ENCODE data around the gene PROP1. TPM values are rescaled to one million over a fixed set of nuclear protein-coding genes. Genes with fewer than 3 reads are reported as not detected.

The PROP1 gene
- polyA plus RNA-seq, 1 donor (not counting 4 experiments of a cell fraction or from before 2014, with no cell fraction given), result not detected

DNA sequence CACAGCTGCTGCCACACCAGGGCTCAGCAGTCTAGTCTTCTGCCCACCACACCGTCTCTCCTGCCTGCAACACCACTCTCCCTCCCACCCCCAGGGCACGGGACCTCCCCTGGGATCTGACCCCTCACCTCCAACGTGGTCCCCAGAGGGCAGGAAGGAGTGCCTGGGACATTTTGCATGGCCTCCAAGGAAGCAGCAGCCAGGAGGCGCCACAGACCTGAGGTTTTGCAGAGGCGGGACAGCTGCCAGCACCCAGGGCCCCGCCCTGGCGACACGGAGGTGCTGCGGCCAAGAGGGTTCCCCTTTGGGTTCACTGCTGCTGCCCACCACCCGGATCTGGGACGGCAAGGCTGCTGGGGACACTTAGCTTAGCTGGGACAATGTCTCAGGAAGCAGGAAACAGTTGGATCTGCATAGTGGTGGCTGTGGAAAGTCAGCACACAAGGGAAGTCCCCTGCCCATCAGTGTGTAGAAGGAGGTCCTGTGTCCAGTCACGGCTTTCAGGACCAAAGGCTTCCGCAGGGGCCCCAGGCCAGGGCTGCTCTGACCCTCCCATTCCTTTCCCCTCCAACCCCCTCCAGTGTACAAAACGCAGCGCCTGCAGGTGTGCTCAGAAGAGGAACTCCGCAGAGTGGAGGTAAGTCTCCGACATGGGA lies 13.8 kb downstream of the PROP1 start:
- dilution Hi-C loops (cut with MboI; ENCODE audit: extremely low pct_ligation_motif_present, low sequenced_read_pairs), result no loop called here
- Histone ChIP-seq H3K9ac (ENCODE audit: control insufficient read depth, extremely low read depth, insufficient read depth, low read length) (no peak overlapping the region), H3K9me3 (ENCODE audit: control insufficient read depth, low read depth, low read length) (peaks cover 4% of the 10 kb centered on the region), H3K79me2 (ENCODE audit: control insufficient read depth, insufficient read depth, low read length) (no peaks in the 10 kb centered on the region), H3K27ac (ENCODE audit: control insufficient read depth, insufficient read depth, low read length) (no peak overlapping the region), H3K4me3 (ENCODE audit: control insufficient read depth in 2 of 3, extremely low read depth in 1 of 3, insufficient read depth in 2 of 3, low read depth in 1 of 3, low read length in 3 of 3) (no peak overlapping the region), H3K9me1 (ENCODE audit: control insufficient read depth, extremely low read depth, insufficient read depth, low read length) (no peaks in the 10 kb centered on the region), H3K27me3 (ENCODE audit: control insufficient read depth, extremely low read depth, insufficient read depth, low read length) (peaks cover 54% of the 10 kb centered on the region), H3K4me1 (ENCODE audit: control insufficient read depth, extremely low read depth, insufficient read depth, low read length) (no peaks in the 10 kb centered on the region), H3K36me3 (ENCODE audit: control insufficient read depth in 2 of 2, extremely low read depth in 1 of 2, insufficient read depth in 2 of 2, low read length in 2 of 2) (no peaks in the 10 kb centered on the region), H2AFZ (ENCODE audit: control insufficient read depth, low read length) (no peak overlapping the region), H3K4me2 (ENCODE audit: control insufficient read depth, extremely low read depth, insufficient read depth, low read depth, low read length) (no peak overlapping the region), H4K20me1 (ENCODE audit: control insufficient read depth, extremely low read depth, insufficient read depth, low read length) (no peaks in the 10 kb centered on the region)
- TF ChIP-seq EZH2 (IDR thresholded peaks at IDR 0.05; ENCODE audit: low read length), result no peak
- TF ChIP-seq, protein P1, sequence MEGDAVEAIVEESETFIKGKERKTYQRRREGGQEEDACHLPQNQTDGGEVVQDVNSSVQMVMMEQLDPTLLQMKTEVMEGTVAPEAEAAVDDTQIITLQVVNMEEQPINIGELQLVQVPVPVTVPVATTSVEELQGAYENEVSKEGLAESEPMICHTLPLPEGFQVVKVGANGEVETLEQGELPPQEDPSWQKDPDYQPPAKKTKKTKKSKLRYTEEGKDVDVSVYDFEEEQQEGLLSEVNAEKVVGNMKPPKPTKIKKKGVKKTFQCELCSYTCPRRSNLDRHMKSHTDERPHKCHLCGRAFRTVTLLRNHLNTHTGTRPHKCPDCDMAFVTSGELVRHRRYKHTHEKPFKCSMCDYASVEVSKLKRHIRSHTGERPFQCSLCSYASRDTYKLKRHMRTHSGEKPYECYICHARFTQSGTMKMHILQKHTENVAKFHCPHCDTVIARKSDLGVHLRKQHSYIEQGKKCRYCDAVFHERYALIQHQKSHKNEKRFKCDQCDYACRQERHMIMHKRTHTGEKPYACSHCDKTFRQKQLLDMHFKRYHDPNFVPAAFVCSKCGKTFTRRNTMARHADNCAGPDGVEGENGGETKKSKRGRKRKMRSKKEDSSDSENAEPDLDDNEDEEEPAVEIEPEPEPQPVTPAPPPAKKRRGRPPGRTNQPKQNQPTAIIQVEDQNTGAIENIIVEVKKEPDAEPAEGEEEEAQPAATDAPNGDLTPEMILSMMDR (optimal IDR thresholded peaks at IDR 0.05 in 1 of 3, IDR thresholded peaks at IDR 0.05 in 1 of 3, conservative IDR thresholded peaks at IDR 0.05 in 1 of 3; ENCODE audit: extremely low read depth in 1 of 3, insufficient read depth in 2 of 3, low read length in 3 of 3), result peak; percentile 33 to 85 (median 57)
- no peak for DNase-seq (ENCODE audit: low read depth, low spot score)
- no peak for FAIRE-seq

DNA sequence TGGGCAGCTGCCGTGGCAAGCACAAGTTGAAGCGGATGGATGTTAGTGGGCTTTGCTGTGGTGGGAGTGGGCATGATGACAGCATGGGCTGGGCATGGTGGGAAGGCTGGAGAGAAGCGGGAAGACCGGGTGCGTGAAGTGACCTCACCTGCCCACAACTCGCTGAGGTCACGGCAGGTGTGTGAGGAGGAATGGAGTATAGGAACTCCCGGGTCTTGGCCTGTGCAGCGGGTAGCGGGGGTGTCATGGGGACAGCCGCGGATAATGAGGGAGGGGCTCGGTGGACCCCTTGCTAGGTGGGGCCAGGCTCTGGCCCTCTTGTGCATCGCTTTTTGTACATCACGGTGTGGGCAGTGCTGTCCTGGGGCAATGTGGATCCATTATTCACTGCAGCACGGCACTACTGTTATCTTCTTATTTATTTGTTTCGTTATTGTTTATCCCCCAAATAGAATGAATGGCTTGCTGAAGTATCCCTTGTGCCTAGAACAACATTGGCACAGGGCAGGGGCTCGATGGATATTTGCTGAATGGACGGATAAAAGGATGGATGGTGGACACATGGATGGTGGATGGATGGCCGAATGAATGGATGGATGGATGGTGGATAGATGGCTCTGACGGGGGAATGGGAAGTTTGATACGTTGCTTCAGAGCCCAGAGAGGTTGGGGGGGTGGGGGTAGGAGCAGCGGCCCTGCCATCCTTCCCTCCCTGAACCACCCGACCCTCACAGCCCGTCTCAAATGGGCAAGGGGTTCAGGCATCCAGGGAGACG lies 14.6 kb downstream of the PROP1 start:
- dilution Hi-C loops (cut with MboI; ENCODE audit: extremely low pct_ligation_motif_present, low sequenced_read_pairs), result no loop called here
- H3K27ac ChIP-seq (ENCODE audit: control insufficient read depth, insufficient read depth, low read length), result no peak overlapping the region
- no peak overlapping the region for H3K9ac ChIP-seq (ENCODE audit: control insufficient read depth, extremely low read depth, insufficient read depth, low read length)
- peaks cover 4% of the 10 kb centered on the region for H3K9me3 ChIP-seq (ENCODE audit: control insufficient read depth, low read depth, low read length)
- H3K79me2 ChIP-seq (ENCODE audit: control insufficient read depth, insufficient read depth, low read length), result no peaks in the 10 kb centered on the region
- H3K4me2 ChIP-seq (ENCODE audit: control insufficient read depth, extremely low read depth, insufficient read depth, low read depth, low read length), result no peak overlapping the region
- peaks cover 54% of the 10 kb centered on the region for H3K27me3 ChIP-seq (ENCODE audit: control insufficient read depth, extremely low read depth, insufficient read depth, low read length)
- H2AFZ ChIP-seq (ENCODE audit: control insufficient read depth, low read length), result no peak overlapping the region
- no peak for DNase-seq (ENCODE audit: low read depth, low spot score)
- no peak for TF ChIP-seq EZH2 (IDR thresholded peaks at IDR 0.05; ENCODE audit: low read length)
- TF ChIP-seq, protein P1 (optimal IDR thresholded peaks at IDR 0.05 in 1 of 3, IDR thresholded peaks at IDR 0.05 in 1 of 3, conservative IDR thresholded peaks at IDR 0.05 in 1 of 3; ENCODE audit: extremely low read depth in 1 of 3, insufficient read depth in 2 of 3, low read length in 3 of 3), result no peak
- FAIRE-seq, result no peak
- no peaks in the 10 kb centered on the region for H3K9me1 ChIP-seq (ENCODE audit: control insufficient read depth, extremely low read depth, insufficient read depth, low read length)
- H4K20me1 ChIP-seq (ENCODE audit: control insufficient read depth, extremely low read depth, insufficient read depth, low read length), result no peaks in the 10 kb centered on the region
- H3K4me1 ChIP-seq (ENCODE audit: control insufficient read depth, extremely low read depth, insufficient read depth, low read length), result no peaks in the 10 kb centered on the region
- no peak overlapping the region for H3K4me3 ChIP-seq (ENCODE audit: control insufficient read depth in 2 of 3, extremely low read depth in 1 of 3, insufficient read depth in 2 of 3, low read depth in 1 of 3, low read length in 3 of 3)
- H3K36me3 ChIP-seq (ENCODE audit: control insufficient read depth in 2 of 2, extremely low read depth in 1 of 2, insufficient read depth in 2 of 2, low read length in 2 of 2), result no peaks in the 10 kb centered on the region
